ENCODE results near the gene SMYD1.

The SMYD1 gene

GRCh38 chr2:88097891-88098557 lies 30.4 kb downstream of the SMYD1 start:
- H3K4me3 ChIP-seq (ENCODE audit: low read depth, low read length), result no peak overlapping the region
- in situ Hi-C loops (cut with HindIII; ENCODE audit: low sequenced_read_pairs), result no loop called here
- DNase-seq (ENCODE audit: low read depth), result no peak
- TF ChIP-seq, protein P1, sequence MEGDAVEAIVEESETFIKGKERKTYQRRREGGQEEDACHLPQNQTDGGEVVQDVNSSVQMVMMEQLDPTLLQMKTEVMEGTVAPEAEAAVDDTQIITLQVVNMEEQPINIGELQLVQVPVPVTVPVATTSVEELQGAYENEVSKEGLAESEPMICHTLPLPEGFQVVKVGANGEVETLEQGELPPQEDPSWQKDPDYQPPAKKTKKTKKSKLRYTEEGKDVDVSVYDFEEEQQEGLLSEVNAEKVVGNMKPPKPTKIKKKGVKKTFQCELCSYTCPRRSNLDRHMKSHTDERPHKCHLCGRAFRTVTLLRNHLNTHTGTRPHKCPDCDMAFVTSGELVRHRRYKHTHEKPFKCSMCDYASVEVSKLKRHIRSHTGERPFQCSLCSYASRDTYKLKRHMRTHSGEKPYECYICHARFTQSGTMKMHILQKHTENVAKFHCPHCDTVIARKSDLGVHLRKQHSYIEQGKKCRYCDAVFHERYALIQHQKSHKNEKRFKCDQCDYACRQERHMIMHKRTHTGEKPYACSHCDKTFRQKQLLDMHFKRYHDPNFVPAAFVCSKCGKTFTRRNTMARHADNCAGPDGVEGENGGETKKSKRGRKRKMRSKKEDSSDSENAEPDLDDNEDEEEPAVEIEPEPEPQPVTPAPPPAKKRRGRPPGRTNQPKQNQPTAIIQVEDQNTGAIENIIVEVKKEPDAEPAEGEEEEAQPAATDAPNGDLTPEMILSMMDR (IDR thresholded peaks at IDR 0.05; ENCODE audit: low read depth, low read length, missing control alignments), result no peak

- no peak for DNase-seq (ENCODE audit: low read depth)
- no peak overlapping the region for H3K4me3 ChIP-seq (ENCODE audit: low read depth, low read length)
- TF ChIP-seq, protein P1 (IDR thresholded peaks at IDR 0.05; ENCODE audit: low read depth, low read length, missing control alignments), result no peak
- in situ Hi-C loops (cut with HindIII; ENCODE audit: low sequenced_read_pairs), result no loop called here
These were observed 30.9 kb downstream of the SMYD1 start for GRCh38 chr2:88098558-88098900.

- in situ Hi-C loops (cut with HindIII; ENCODE audit: low sequenced_read_pairs), result no loop called here
- DNase-seq (ENCODE audit: low read depth), result no peak
- no peak overlapping the region for H3K4me3 ChIP-seq (ENCODE audit: low read depth, low read length)
- TF ChIP-seq, protein P1 (IDR thresholded peaks at IDR 0.05; ENCODE audit: low read depth, low read length, missing control alignments), result no peak
These were observed 32.3 kb downstream of the SMYD1 start for GRCh38 chr2:88099798-88100488.

- no peak overlapping the region for H3K4me3 ChIP-seq (ENCODE audit: low read depth, low read length)
- no peak for DNase-seq (ENCODE audit: low read depth)
- TF ChIP-seq, protein P1 (IDR thresholded peaks at IDR 0.05; ENCODE audit: low read depth, low read length, missing control alignments), result no peak
- in situ Hi-C loops (cut with HindIII; ENCODE audit: low sequenced_read_pairs), result no loop called here
These were observed 32.8 kb downstream of the SMYD1 start for GRCh38 chr2:88100489-88100858.

- no peak overlapping the region for H3K4me3 ChIP-seq (ENCODE audit: low read depth, low read length)
- in situ Hi-C loops (cut with HindIII; ENCODE audit: low sequenced_read_pairs), result no loop called here
- TF ChIP-seq, protein P1 (IDR thresholded peaks at IDR 0.05; ENCODE audit: low read depth, low read length, missing control alignments), result no peak
- no peak for DNase-seq (ENCODE audit: low read depth)
These were observed 41.2 kb downstream of the SMYD1 start for GRCh38 chr2:88108796-88109195.

GRCh38 chr2:88110830-88111229 lies 43.2 kb downstream of the SMYD1 start:
- H3K4me3 ChIP-seq (ENCODE audit: low read depth, low read length), result no peak overlapping the region
- no peak for DNase-seq (ENCODE audit: low read depth)
- in situ Hi-C loops (cut with HindIII; ENCODE audit: low sequenced_read_pairs), result no loop called here
- TF ChIP-seq, protein P1 (IDR thresholded peaks at IDR 0.05; ENCODE audit: low read depth, low read length, missing control alignments), result no peak
